Ovary (tissue), 9 donors: Measurements from ENCODE around the gene TBXAS1. TPM values are rescaled to one million over a fixed set of nuclear protein-coding genes. Genes with fewer than 3 reads are reported as not detected.

ENCODE experiments used
- DNase-seq, 5 donors: peaks; one replicate each; pipeline ENCODE4 v3.0.0-alpha.2; 2019 to 2020
- H3K27ac ChIP-seq, 2 donors: fragments of 200-600 bp; one replicate each; pipeline versions ENCODE4 v1.5.1 to v1.8.0; 2019 to 2022
- H3K27me3 ChIP-seq: fragments of 200-600 bp; one replicate; pipeline ENCODE4 v1.8.0; 2022
- H3K36me3 ChIP-seq: fragments of 200-600 bp; sonication (generic); one replicate; pipeline ENCODE4 v1.5.1; 2019
- H3K4me1 ChIP-seq: one replicate; pipeline ENCODE4 v1.8.1; 2013; ENCODE audit warnings: mild to moderate bottlenecking, moderate library complexity; ENCODE audit not compliant: insufficient read depth
- H3K4me3 ChIP-seq: fragments of 200-600 bp; sonication (generic); one replicate; pipeline ENCODE4 v1.5.1; 2017
- H3K9me3 ChIP-seq, 2 donors: fragments of 200-600 bp in 1 of 2; sonication (generic) in 1 of 2; one replicate each; pipeline versions ENCODE4 v1.5.1 to v1.8.1; 2013 to 2019; ENCODE audit warnings: mild to moderate bottlenecking in 1 of 2, moderate library complexity in 1 of 2
- EP300 ChIP-seq: sonication (generic); formaldehyde crosslinking; IDR thresholded peaks from one replicate; pipeline ENCODE4 v1.6.1; 2017; ENCODE audit warnings: antibody characterized with exemption
- POLR2A ChIP-seq: fragments of 450-650 bp; IDR thresholded peaks from one replicate; pipeline ENCODE4 v1.6.1; 2017; ENCODE audit warnings: antibody characterized with exemption, mild to moderate bottlenecking, moderate library complexity
- WGBS, 3 donors: extraction: QIAGEN DNeasy Blood & Tissue Kit in 1 of 3; methylation state at CpG; one replicate each; pipeline versions ENCODE4 v1.1.5 to v1.1.7; 2013 to 2017; 5-methylcytosine and 5-hydroxymethylcytosine counted together
- intact Hi-C, 4 donors: fragments of 100-400 bp; cut with DNase I; formaldehyde crosslinking; loops; one replicate each; pipeline versions ENCODE4 v1.11.0 to v1.15.1; 2022 to 2023
- polyA plus RNA-seq, 2 donors: library from polyadenylated mRNA; stranded (reverse); fragments of 200-250 nt in 1 of 2; fragments of 350-450 nt in 1 of 2; fragmentation: Illumina TruSeq in 1 of 2; extraction: RNeasy Lipid Tissue Mini Kit (QIAGEN cat#74804) in 1 of 2; gene quantifications; one replicate each; pipeline ENCODE4 v1.2.3, GENCODE V29; 2013 to 2014
- total RNA-seq, 7 donors: library from RNA; depleted of rRNA in 2 of 7; stranded (reverse); fragments of >200 nt in 2 of 7; fragmentation: NEBNext Ultra II Directional in 3 of 7; extraction: Animal tissue kit (Norgen Biotek cat#: 25700) in 3 of 7; gene quantifications; one replicate each; pipeline versions ENCODE4 v1.1.0 to v1.2.4, GENCODE V29; 2016 to 2023
- TF ChIP-seq, protein P1 (sequence below), 3 donors: fragments of 450-650 bp in 2 of 3; fragments of 200-600 bp in 1 of 3; IDR thresholded peaks; one replicate each; pipeline versions ENCODE4 v1.5.1 to v1.8.0; 2016 to 2022; ENCODE audit warnings: antibody characterized with exemption in 3 of 3, mild to moderate bottlenecking in 1 of 3
- donor health status: DM: no; HTN: no; CAD: no; lungs with moderate emphysema.
- donor health status: DM: no; HTN: no; CAD: no.
- donor health status: Bipolar disorder and iron deficiency.
- donor health status: DM: yes; HTN: yes; CAD: no.
- donor health status: DM: no; HTN: no; CAD: no.
- donor health status: DM: yes; HTN: yes; CAD: no.

The TBXAS1 gene
- total and polyA plus RNA-seq, 9 donors, result 3.1 to 16.8 (median 9.0) TPM

DNA sequence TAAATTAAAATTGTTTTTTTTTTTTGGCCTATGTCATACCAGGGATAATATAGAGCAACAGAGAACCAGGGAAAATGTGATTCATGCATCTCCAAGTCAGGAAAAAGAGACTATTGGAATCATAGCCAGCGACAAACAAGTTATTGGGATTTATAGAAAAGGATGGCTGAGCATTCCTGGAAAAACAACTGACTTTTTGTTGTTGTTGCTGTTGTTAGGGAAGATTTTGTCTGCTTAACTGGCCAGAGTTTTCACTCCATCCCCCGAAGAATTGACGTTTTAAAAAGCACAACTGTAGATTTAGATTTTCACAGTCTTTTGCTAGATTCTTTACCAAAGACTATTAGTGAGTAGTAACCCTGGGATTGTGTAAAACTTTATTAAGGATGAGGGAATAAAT lies 112.4 kb downstream of the TBXAS1 start:
- TF ChIP-seq EP300, result no peak
- TF ChIP-seq, protein P1, sequence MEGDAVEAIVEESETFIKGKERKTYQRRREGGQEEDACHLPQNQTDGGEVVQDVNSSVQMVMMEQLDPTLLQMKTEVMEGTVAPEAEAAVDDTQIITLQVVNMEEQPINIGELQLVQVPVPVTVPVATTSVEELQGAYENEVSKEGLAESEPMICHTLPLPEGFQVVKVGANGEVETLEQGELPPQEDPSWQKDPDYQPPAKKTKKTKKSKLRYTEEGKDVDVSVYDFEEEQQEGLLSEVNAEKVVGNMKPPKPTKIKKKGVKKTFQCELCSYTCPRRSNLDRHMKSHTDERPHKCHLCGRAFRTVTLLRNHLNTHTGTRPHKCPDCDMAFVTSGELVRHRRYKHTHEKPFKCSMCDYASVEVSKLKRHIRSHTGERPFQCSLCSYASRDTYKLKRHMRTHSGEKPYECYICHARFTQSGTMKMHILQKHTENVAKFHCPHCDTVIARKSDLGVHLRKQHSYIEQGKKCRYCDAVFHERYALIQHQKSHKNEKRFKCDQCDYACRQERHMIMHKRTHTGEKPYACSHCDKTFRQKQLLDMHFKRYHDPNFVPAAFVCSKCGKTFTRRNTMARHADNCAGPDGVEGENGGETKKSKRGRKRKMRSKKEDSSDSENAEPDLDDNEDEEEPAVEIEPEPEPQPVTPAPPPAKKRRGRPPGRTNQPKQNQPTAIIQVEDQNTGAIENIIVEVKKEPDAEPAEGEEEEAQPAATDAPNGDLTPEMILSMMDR (IDR thresholded peaks at IDR 0.05), result no peak
- TF ChIP-seq POLR2A, result no peak
- Histone ChIP-seq H3K4me1 (no peaks in the 10 kb centered on the region), H3K4me3 (no peak overlapping the region), H3K27ac (no peak overlapping the region), H3K9me3 (peaks cover 0 to 6% of the 10 kb centered on the region in 2 donors), H3K36me3 (no peaks in the 10 kb centered on the region), H3K27me3 (no peaks in the 10 kb centered on the region)
- intact Hi-C loops, result no loop called here
- DNase-seq, result no peak
- WGBS, 3 donors, result 81 to 88% (median 82%) methylated on average over 3 of the region's 3 CpGs

GRCh38 chr7:139941866-139942265 lies 112.8 kb downstream of the TBXAS1 start:
- 82 to 89% (median 87%) methylated on average over 2 of the region's 2 CpGs for WGBS, 3 donors
- Histone ChIP-seq H3K27ac (no peak overlapping the region), H3K9me3 (peaks cover 0 to 6% of the 10 kb centered on the region in 2 donors), H3K4me1 (no peaks in the 10 kb centered on the region), H3K4me3 (no peak overlapping the region), H3K36me3 (no peaks in the 10 kb centered on the region), H3K27me3 (no peaks in the 10 kb centered on the region)
- no peak for TF ChIP-seq EP300
- TF ChIP-seq, protein P1 (IDR thresholded peaks at IDR 0.05), result no peak
- no peak for TF ChIP-seq POLR2A
- no peak for DNase-seq
- intact Hi-C loops, result no loop called here

- TF ChIP-seq POLR2A (no peak), EP300 (no peak)
- Histone ChIP-seq H3K27ac (no peak overlapping the region), H3K4me3 (no peak overlapping the region), H3K9me3 (peaks cover 0 to 6% of the 10 kb centered on the region in 2 donors), H3K4me1 (no peaks in the 10 kb centered on the region), H3K36me3 (no peaks in the 10 kb centered on the region), H3K27me3 (no peaks in the 10 kb centered on the region)
- intact Hi-C loops, result no loop called here
- WGBS, 3 donors, result 48 to 63% (median 50%) methylated on average over 6 of the region's 6 CpGs
- DNase-seq, result no peak
These were observed 113.6 kb downstream of the TBXAS1 start for GRCh38 chr7:139942636-139943035.

DNA sequence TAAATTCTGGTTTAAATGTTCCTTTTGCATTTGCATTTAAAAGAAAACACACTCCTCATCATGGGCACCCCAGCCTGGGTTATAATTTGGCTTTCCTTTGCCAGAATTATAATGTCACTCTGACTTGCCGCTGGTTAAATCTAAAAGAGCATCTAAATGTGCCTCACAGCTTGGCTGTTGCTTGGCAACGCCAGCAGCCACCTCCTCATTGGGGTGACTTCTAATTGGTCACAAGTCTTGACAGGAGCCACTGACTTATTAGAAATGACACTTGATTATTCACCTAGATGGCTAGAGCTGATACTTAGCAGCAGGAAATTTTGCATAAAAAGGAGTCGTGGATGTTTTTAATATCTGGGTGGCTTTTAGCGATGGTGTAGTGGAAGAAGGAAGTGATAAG lies 114.3 kb downstream of the TBXAS1 start:
- no peaks in the 10 kb centered on the region for H3K27me3 ChIP-seq
- H3K4me1 ChIP-seq, result no peaks in the 10 kb centered on the region
- peaks cover 0 to 6% of the 10 kb centered on the region in 2 donors for H3K9me3 ChIP-seq
- TF ChIP-seq EP300 (no peak), POLR2A (no peak)
- TF ChIP-seq, protein P1 (IDR thresholded peaks at IDR 0.05), result no peak
- H3K27ac ChIP-seq, result no peak overlapping the region
- intact Hi-C loops, result no loop called here
- WGBS, 3 donors, result 89 to 92% (median 91%) methylated on average over 4 of the region's 4 CpGs
- H3K4me3 ChIP-seq, result no peak overlapping the region
- no peaks in the 10 kb centered on the region for H3K36me3 ChIP-seq
- DNase-seq, result no peak

DNA sequence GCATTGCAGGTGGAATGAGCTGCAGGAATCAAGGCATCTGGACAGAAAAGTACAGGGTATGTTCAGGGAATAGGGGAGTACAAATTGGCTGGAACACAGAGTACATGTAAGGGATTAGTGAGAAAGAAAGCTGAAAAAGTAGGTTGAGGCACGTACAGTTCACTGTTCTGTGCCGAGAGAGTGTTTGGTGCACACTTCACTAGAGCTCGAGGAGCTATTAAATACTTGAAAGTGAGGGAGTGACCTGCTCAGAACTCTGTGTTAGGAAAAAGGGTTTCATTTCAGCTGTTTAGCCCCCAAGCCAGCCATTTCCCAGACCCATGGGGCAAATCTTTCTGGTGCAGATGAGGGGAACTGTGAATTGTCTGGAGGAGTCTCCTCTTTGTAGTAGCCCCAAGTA lies 115.2 kb downstream of the TBXAS1 start:
- H3K9me3 ChIP-seq, result peaks cover 0 to 6% of the 10 kb centered on the region in 2 donors
- H3K27me3 ChIP-seq, result no peaks in the 10 kb centered on the region
- TF ChIP-seq POLR2A, result no peak
- no peak for TF ChIP-seq EP300
- TF ChIP-seq, protein P1 (IDR thresholded peaks at IDR 0.05), result no peak
- H3K36me3 ChIP-seq, result no peaks in the 10 kb centered on the region
- H3K4me1 ChIP-seq, result no peaks in the 10 kb centered on the region
- H3K4me3 ChIP-seq, result no peak overlapping the region
- H3K27ac ChIP-seq, result no peak overlapping the region
- WGBS, 3 donors, result 75 to 85% (median 83%) methylated on average over 3 of the region's 3 CpGs
- DNase-seq, result no peak
- intact Hi-C loops, result no loop called here
